Liver (tissue), 9 donors: ENCODE results near the gene TGM3. TPM values are rescaled to one million over a fixed set of nuclear protein-coding genes. Genes with fewer than 3 reads are reported as not detected.
A peak's percentile ranks its signal among the peaks of the same experiment; 100 is the strongest.

ENCODE experiments used
- DNase-seq: peaks from one replicate; pipeline ENCODE4 v3.0.0-alpha.2; 2017; ENCODE audit warnings: low spot score
- H3K27ac ChIP-seq, 2 donors: one replicate each; pipeline ENCODE4 v1.7.0; 2013; ENCODE audit warnings: inconsistent platforms in 2 of 2, low read length in 2 of 2, control low read depth in 1 of 2, low read depth in 1 of 2, mild to moderate bottlenecking in 1 of 2
- H3K27me3 ChIP-seq, 4 donors: one replicate each; pipeline versions ENCODE4 v1.6.1 to v1.7.0; 2013; ENCODE audit warnings: low read length in 3 of 4, inconsistent platforms in 1 of 4, mild to moderate bottlenecking in 1 of 4, moderate library complexity in 1 of 4; ENCODE audit not compliant: control insufficient read depth in 4 of 4, insufficient read depth in 4 of 4
- H3K36me3 ChIP-seq, 4 donors: one replicate each; pipeline versions ENCODE4 v1.6.1 to v1.7.0; 2013; ENCODE audit warnings: low read length in 3 of 4, mild to moderate bottlenecking in 3 of 4, low read depth in 1 of 4, moderate library complexity in 1 of 4; ENCODE audit not compliant: control insufficient read depth in 4 of 4, insufficient read depth in 3 of 4
- H3K4me1 ChIP-seq, 4 donors: one replicate each; pipeline versions ENCODE4 v1.6.1 to v1.7.0; 2013; ENCODE audit warnings: low read length in 3 of 4, mild to moderate bottlenecking in 3 of 4, moderate library complexity in 1 of 4; ENCODE audit not compliant: control insufficient read depth in 4 of 4, insufficient read depth in 4 of 4
- H3K4me3 ChIP-seq, 3 donors: one replicate each; pipeline versions ENCODE4 v1.6.1 to v1.7.0; 2013; ENCODE audit warnings: low read length in 3 of 3, control low read depth in 1 of 3, low read depth in 1 of 3, mild to moderate bottlenecking in 1 of 3
- H3K9ac ChIP-seq, 2 donors: one replicate each; pipeline ENCODE4 v1.7.0; 2013; ENCODE audit warnings: low read length in 2 of 2, mild to moderate bottlenecking in 2 of 2, moderate library complexity in 2 of 2, control low read depth in 1 of 2, low read depth in 1 of 2
- H3K9me3 ChIP-seq, 4 donors: one replicate each; pipeline versions ENCODE4 v1.6.1 to v1.7.0; 2013; ENCODE audit warnings: low read length in 3 of 4; ENCODE audit not compliant: control insufficient read depth in 4 of 4
- EGR1 ChIP-seq, 2 donors: IDR thresholded peaks; 2 replicates each; pipeline ENCODE4 v1.6.1; 2016 to 2018; ENCODE audit warnings: antibody characterized with exemption in 2 of 2, low read depth in 2 of 2
- FOXA1 ChIP-seq: IDR thresholded peaks from 2 replicates; pipeline ENCODE4 v1.6.1; 2016; ENCODE audit warnings: antibody characterized with exemption
- FOXA2 ChIP-seq: IDR thresholded peaks from 2 replicates; pipeline ENCODE4 v1.6.1; 2016; ENCODE audit warnings: antibody characterized with exemption
- GABPA ChIP-seq, 2 donors: IDR thresholded peaks in 1 of 2; conservative IDR thresholded peaks in 1 of 2; 2 replicates each; pipeline ENCODE4 v1.6.1; 2016; ENCODE audit warnings: antibody characterized with exemption in 2 of 2, mild to moderate bottlenecking in 1 of 2, moderate library complexity in 1 of 2
- HNF4A ChIP-seq, 2 donors: conservative IDR thresholded peaks; 2 replicates each; pipeline ENCODE4 v1.6.1; 2016; ENCODE audit warnings: antibody characterized with exemption in 2 of 2, mild to moderate bottlenecking in 2 of 2
- HNF4G ChIP-seq: IDR thresholded peaks from 2 replicates; pipeline ENCODE4 v1.6.1; 2016; ENCODE audit warnings: antibody characterized with exemption
- JUND ChIP-seq, 2 donors: IDR thresholded peaks; 2 replicates each; pipeline ENCODE4 v1.6.1; 2016; ENCODE audit warnings: antibody characterized with exemption in 2 of 2
- NR2F2 ChIP-seq: IDR thresholded peaks from 2 replicates; pipeline ENCODE4 v1.6.1; 2016; ENCODE audit warnings: antibody characterized with exemption
- RAD21 ChIP-seq, 2 donors: IDR thresholded peaks; 2 replicates each; pipeline ENCODE4 v1.6.1; 2016; ENCODE audit warnings: antibody characterized with exemption in 2 of 2, mild to moderate bottlenecking in 2 of 2
- RXRA ChIP-seq, 2 donors: IDR thresholded peaks; 2 replicates each; pipeline ENCODE4 v1.6.1; 2017 to 2018; ENCODE audit warnings: antibody characterized with exemption in 2 of 2, mild to moderate bottlenecking in 1 of 2
- SP1 ChIP-seq: IDR thresholded peaks from 2 replicates; pipeline ENCODE4 v1.6.1; 2018; ENCODE audit warnings: antibody characterized with exemption, mild to moderate bottlenecking
- TAF1 ChIP-seq: conservative IDR thresholded peaks from 2 replicates; pipeline ENCODE4 v1.6.1; 2016; ENCODE audit warnings: antibody characterized with exemption, mild to moderate bottlenecking
- YY1 ChIP-seq: IDR thresholded peaks from 2 replicates; pipeline ENCODE4 v1.6.1; 2016; ENCODE audit warnings: antibody characterized with exemption, mild to moderate bottlenecking
- WGBS: extraction: QIAGEN DNeasy Blood & Tissue Kit; methylation state at CpG from one replicate; pipeline ENCODE4 v1.1.7; 2013; 5-methylcytosine and 5-hydroxymethylcytosine counted together
- polyA plus RNA-seq, 2 donors: library from polyadenylated mRNA; stranded (reverse) in 1 of 2; unstranded in 1 of 2; fragments of 200-250 nt in 1 of 2; fragments of >200 nt in 1 of 2; fragmentation: Nextera tagmentation in 1 of 2; extraction: Ambion mirVana in 1 of 2; gene quantifications; one replicate each; pipeline versions ENCODE4 v1.2.1 to v1.2.3, GENCODE V29; 2013 to 2015
- total RNA-seq, 2 donors: library from RNA; depleted of rRNA; stranded (reverse); fragments of >200 nt; gene quantifications; one replicate each; pipeline ENCODE4 v1.2.3, GENCODE V29; 2014
- TF ChIP-seq, protein P1 (sequence below): IDR thresholded peaks from 2 replicates; pipeline ENCODE4 v1.6.1; 2016; ENCODE audit warnings: antibody characterized with exemption
- TF ChIP-seq, protein P2 (sequence below): fragments of 150-350 bp; IDR thresholded peaks from 2 replicates; pipeline ENCODE4 v1.5.1; 2017; ENCODE audit warnings: improper control_type of control experiment, low read depth, low read length; ENCODE audit not compliant: missing input control
- TF ChIP-seq, protein P3 (sequence below): IDR thresholded peaks from 2 replicates; pipeline ENCODE4 v1.6.1; 2016; ENCODE audit warnings: antibody characterized with exemption
- TF ChIP-seq, protein P4 (sequence below): IDR thresholded peaks from 2 replicates; pipeline ENCODE4 v1.6.1; 2016; ENCODE audit warnings: antibody characterized with exemption, mild to moderate bottlenecking
- TF ChIP-seq, protein P5 (sequence below): IDR thresholded peaks from 2 replicates; pipeline ENCODE4 v1.6.1; 2016; ENCODE audit warnings: antibody characterized with exemption
- donor health status: healthy.
- donor health status: healthy.
- donor health status: healthy.
- donor health status: healthy.
- donor health status: healthy.

Gene TGM3
- total and polyA plus RNA-seq, 4 donors = 0.05 to 0.28 (median 0.08) TPM; not detected in 1

DNA sequence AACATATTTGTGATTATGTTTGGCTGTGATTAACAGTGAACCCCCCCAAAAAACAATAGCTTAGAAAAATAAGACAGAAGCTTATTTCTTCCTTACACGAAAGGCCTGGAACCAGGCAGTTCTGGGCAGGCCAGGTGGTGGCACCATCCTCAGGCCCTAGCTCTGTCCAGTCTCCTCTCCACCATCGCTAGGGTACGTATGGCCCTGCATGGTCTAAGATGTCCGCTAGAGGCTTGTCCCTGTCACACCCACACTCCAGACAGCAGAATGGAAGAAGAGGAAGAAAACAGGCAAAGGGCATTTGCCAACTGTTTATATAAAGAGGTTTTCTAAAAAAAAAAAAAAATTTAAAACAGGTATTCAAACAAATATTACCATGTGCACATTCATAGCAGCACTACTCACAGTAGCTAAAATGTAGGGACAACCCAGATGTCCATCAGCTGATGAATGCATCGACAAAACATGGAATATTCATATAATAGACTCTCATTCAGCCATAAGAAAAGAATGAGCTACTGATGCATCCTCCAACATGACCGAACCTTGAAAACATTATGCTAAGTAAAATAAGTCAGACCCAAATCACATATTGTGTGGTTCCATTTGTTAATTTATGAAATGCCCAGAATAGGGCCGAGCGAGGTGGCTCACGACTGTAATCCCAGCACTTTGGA lies 6.7 kb downstream of the TGM3 start:
- Histone ChIP-seq H3K9ac (no peak overlapping the region), H3K27ac (peak overlapping the region; percentile 81 to 83), H3K4me1 (peaks cover 13 to 75% (median 62%) of the 10 kb centered on the region in 4 donors), H3K27me3 (no peaks in the 10 kb centered on the region), H3K36me3 (no peaks in the 10 kb centered on the region), H3K4me3 (no peak overlapping the region), H3K9me3 (no peaks in the 10 kb centered on the region)
- DNase-seq = no peak
- 78% methylated on average over 9 of the region's 9 CpGs for WGBS
- TF ChIP-seq, protein P1, sequence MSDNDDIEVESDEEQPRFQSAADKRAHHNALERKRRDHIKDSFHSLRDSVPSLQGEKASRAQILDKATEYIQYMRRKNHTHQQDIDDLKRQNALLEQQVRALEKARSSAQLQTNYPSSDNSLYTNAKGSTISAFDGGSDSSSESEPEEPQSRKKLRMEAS = no peak
- TF ChIP-seq, protein P2, sequence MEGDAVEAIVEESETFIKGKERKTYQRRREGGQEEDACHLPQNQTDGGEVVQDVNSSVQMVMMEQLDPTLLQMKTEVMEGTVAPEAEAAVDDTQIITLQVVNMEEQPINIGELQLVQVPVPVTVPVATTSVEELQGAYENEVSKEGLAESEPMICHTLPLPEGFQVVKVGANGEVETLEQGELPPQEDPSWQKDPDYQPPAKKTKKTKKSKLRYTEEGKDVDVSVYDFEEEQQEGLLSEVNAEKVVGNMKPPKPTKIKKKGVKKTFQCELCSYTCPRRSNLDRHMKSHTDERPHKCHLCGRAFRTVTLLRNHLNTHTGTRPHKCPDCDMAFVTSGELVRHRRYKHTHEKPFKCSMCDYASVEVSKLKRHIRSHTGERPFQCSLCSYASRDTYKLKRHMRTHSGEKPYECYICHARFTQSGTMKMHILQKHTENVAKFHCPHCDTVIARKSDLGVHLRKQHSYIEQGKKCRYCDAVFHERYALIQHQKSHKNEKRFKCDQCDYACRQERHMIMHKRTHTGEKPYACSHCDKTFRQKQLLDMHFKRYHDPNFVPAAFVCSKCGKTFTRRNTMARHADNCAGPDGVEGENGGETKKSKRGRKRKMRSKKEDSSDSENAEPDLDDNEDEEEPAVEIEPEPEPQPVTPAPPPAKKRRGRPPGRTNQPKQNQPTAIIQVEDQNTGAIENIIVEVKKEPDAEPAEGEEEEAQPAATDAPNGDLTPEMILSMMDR = peak; percentile 11

DNA sequence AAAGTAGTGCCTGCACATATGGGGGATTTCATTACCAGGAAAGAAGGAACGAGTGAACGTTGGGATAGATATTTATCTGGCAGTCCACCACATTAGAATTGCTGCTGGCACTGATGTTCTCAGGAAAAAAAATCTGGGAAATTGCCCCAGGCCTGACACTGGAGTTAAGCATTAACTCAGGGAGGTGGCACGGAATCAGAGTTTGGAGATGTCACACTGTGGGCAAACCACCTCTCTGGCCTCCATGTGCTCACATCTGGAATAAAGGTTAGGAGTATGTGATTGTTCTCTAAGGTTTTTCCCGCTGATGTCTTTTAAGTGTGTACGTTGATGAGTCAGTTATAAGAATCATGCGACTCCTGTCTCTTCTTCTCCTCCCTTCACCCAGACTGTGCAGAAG lies 7.9 kb downstream of the TGM3 start:
- H3K9ac ChIP-seq = peak overlapping the region in 1 of 2 donors; percentile 33
- no peak for DNase-seq
- peaks cover 9 to 64% (median 54%) of the 10 kb centered on the region in 4 donors for H3K4me1 ChIP-seq
- WGBS = 28% methylated on average over 6 of the region's 6 CpGs
- no peak overlapping the region for H3K4me3 ChIP-seq
- H3K9me3 ChIP-seq = no peaks in the 10 kb centered on the region
- peak overlapping the region; percentile 64 to 68 for H3K27ac ChIP-seq
- H3K27me3 ChIP-seq = no peaks in the 10 kb centered on the region
- no peaks in the 10 kb centered on the region for H3K36me3 ChIP-seq
- TF ChIP-seq NR2F2 = no peak
- TF ChIP-seq FOXA1 = no peak
- no peak for TF ChIP-seq EGR1 (IDR thresholded peaks at IDR 0.05; ENCODE audit: low read depth in 2 of 2)
- TF ChIP-seq, protein P3, sequence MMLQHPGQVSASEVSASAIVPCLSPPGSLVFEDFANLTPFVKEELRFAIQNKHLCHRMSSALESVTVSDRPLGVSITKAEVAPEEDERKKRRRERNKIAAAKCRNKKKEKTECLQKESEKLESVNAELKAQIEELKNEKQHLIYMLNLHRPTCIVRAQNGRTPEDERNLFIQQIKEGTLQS = no peak
- peak; percentile 39 to 52 for TF ChIP-seq RAD21 (IDR thresholded peaks at IDR 0.05)
- peak; percentile 74 to 85 for TF ChIP-seq RXRA (IDR thresholded peaks at IDR 0.05)
- peak in 1 of 2 donors; percentile 17 for TF ChIP-seq JUND (IDR thresholded peaks at IDR 0.05)
- no peak for TF ChIP-seq TAF1
- TF ChIP-seq, protein P2 = no peak
- TF ChIP-seq, protein P4, sequence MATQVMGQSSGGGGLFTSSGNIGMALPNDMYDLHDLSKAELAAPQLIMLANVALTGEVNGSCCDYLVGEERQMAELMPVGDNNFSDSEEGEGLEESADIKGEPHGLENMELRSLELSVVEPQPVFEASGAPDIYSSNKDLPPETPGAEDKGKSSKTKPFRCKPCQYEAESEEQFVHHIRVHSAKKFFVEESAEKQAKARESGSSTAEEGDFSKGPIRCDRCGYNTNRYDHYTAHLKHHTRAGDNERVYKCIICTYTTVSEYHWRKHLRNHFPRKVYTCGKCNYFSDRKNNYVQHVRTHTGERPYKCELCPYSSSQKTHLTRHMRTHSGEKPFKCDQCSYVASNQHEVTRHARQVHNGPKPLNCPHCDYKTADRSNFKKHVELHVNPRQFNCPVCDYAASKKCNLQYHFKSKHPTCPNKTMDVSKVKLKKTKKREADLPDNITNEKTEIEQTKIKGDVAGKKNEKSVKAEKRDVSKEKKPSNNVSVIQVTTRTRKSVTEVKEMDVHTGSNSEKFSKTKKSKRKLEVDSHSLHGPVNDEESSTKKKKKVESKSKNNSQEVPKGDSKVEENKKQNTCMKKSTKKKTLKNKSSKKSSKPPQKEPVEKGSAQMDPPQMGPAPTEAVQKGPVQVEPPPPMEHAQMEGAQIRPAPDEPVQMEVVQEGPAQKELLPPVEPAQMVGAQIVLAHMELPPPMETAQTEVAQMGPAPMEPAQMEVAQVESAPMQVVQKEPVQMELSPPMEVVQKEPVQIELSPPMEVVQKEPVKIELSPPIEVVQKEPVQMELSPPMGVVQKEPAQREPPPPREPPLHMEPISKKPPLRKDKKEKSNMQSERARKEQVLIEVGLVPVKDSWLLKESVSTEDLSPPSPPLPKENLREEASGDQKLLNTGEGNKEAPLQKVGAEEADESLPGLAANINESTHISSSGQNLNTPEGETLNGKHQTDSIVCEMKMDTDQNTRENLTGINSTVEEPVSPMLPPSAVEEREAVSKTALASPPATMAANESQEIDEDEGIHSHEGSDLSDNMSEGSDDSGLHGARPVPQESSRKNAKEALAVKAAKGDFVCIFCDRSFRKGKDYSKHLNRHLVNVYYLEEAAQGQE = peak; percentile 31
- peak; percentile 42 to 68 for TF ChIP-seq HNF4A (conservative IDR thresholded peaks at IDR 0.05)
- peak; percentile 64 for TF ChIP-seq YY1
- no peak for TF ChIP-seq FOXA2
- TF ChIP-seq SP1 = peak; percentile 85
- TF ChIP-seq, protein P5, sequence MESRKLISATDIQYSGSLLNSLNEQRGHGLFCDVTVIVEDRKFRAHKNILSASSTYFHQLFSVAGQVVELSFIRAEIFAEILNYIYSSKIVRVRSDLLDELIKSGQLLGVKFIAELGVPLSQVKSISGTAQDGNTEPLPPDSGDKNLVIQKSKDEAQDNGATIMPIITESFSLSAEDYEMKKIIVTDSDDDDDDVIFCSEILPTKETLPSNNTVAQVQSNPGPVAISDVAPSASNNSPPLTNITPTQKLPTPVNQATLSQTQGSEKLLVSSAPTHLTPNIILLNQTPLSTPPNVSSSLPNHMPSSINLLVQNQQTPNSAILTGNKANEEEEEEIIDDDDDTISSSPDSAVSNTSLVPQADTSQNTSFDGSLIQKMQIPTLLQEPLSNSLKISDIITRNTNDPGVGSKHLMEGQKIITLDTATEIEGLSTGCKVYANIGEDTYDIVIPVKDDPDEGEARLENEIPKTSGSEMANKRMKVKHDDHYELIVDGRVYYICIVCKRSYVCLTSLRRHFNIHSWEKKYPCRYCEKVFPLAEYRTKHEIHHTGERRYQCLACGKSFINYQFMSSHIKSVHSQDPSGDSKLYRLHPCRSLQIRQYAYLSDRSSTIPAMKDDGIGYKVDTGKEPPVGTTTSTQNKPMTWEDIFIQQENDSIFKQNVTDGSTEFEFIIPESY = no peak
- TF ChIP-seq HNF4G = no peak
- TF ChIP-seq, protein P1 = peak; percentile 91
- TF ChIP-seq GABPA (IDR thresholded peaks at IDR 0.05 in 1 of 2, conservative IDR thresholded peaks at IDR 0.05 in 1 of 2) = peak in 1 of 2 donors; percentile 24
